Esophagus squamous epithelium (tissue), 4 donors: Measurements from ENCODE around the gene CHRNA5.

Source experiments
- POLR2A ChIP-seq, 4 donors: fragments of 450-650 bp; IDR thresholded peaks; one replicate each; pipeline ENCODE4 v1.6.1; 2017; ENCODE audit warnings: antibody characterized with exemption in 4 of 4, mild to moderate bottlenecking in 4 of 4, moderate library complexity in 3 of 4
- TF ChIP-seq, protein P1 (sequence below), 6 experiments: fragments of 450-650 bp in 4 of 6; fragments of 200-600 bp in 2 of 6; sonication (generic) in 2 of 6; IDR thresholded peaks; one replicate each; pipeline ENCODE4 v1.5.1; 2016 to 2019; ENCODE audit warnings: antibody characterized with exemption in 6 of 6, mild to moderate bottlenecking in 4 of 6, moderate library complexity in 4 of 6

GRCh38 chr15:78615151-78615589, 49.9 kb downstream of the CHRNA5 start:
- no peak for TF ChIP-seq POLR2A (IDR thresholded peaks at IDR 0.05)
- TF ChIP-seq, protein P1, sequence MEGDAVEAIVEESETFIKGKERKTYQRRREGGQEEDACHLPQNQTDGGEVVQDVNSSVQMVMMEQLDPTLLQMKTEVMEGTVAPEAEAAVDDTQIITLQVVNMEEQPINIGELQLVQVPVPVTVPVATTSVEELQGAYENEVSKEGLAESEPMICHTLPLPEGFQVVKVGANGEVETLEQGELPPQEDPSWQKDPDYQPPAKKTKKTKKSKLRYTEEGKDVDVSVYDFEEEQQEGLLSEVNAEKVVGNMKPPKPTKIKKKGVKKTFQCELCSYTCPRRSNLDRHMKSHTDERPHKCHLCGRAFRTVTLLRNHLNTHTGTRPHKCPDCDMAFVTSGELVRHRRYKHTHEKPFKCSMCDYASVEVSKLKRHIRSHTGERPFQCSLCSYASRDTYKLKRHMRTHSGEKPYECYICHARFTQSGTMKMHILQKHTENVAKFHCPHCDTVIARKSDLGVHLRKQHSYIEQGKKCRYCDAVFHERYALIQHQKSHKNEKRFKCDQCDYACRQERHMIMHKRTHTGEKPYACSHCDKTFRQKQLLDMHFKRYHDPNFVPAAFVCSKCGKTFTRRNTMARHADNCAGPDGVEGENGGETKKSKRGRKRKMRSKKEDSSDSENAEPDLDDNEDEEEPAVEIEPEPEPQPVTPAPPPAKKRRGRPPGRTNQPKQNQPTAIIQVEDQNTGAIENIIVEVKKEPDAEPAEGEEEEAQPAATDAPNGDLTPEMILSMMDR (IDR thresholded peaks at IDR 0.05) = no peak
